HCT116 (cell line): Measurements from ENCODE around the gene ITSN1.

ENCODE experiments used
- CTCF ChIP-seq, 3 experiments: fragments of 200-600 bp in 1 of 3; sonication (generic) in 1 of 3; IDR thresholded peaks in 2 of 3; conservative IDR thresholded peaks in 1 of 3; 2 replicates each; pipeline ENCODE4 v1.5.1; 2012 to 2017; ENCODE audit warnings: low read depth in 2 of 3, low read length in 2 of 3, antibody characterized with exemption in 1 of 3, borderline replicate concordance in 1 of 3, control low read depth in 1 of 3, mild to moderate bottlenecking in 1 of 3, mixed read lengths in 1 of 3, mixed run types in 1 of 3, moderate library complexity in 1 of 3; ENCODE audit not compliant: insufficient read depth in 1 of 3
- EZH2 ChIP-seq: fragments of 200-600 bp; sonication (generic); IDR thresholded peaks from 2 replicates; pipeline ENCODE4 v1.6.1; 2017; ENCODE audit warnings: antibody characterized with exemption, mixed run types
- EZH2phosphoT487 ChIP-seq: fragments of 200-600 bp; IDR thresholded peaks from 2 replicates; pipeline ENCODE4 v1.6.1; 2018; ENCODE audit warnings: antibody characterized with exemption, borderline replicate concordance
- POLR2A ChIP-seq: IDR thresholded peaks from 2 replicates; pipeline ENCODE4 v1.7.0; 2011; ENCODE audit warnings: borderline replicate concordance; ENCODE audit not compliant: insufficient read depth, insufficient read length; ENCODE audit errors: extremely low read depth
- POLR2AphosphoS5 ChIP-seq: IDR thresholded peaks from 2 replicates; pipeline ENCODE4 v1.6.1; 2011; ENCODE audit warnings: mild to moderate bottlenecking, low read depth, low read length, moderate library complexity
- RAD21 ChIP-seq: IDR thresholded peaks from 2 replicates; pipeline ENCODE4 v1.6.1; 2012; ENCODE audit warnings: low read depth, mild to moderate bottlenecking
- REST ChIP-seq: IDR thresholded peaks from 2 replicates; pipeline ENCODE4 v1.6.1; 2012; ENCODE audit warnings: low read depth
- SRF ChIP-seq: IDR thresholded peaks from 2 replicates; pipeline ENCODE4 v1.6.1; 2012; ENCODE audit warnings: low read depth
- TCF7L2 ChIP-seq: IDR thresholded peaks from 2 replicates; pipeline ENCODE4 v1.7.0; 2011; ENCODE audit warnings: borderline replicate concordance, inconsistent platforms; ENCODE audit not compliant: insufficient read depth, insufficient read length; ENCODE audit errors: extremely low read depth
- YY1 ChIP-seq: IDR thresholded peaks from 2 replicates; pipeline ENCODE4 v1.6.1; 2011; ENCODE audit warnings: low read length, low read depth, moderate library complexity, mild to moderate bottlenecking; ENCODE audit not compliant: insufficient replicate concordance; ENCODE audit errors: extremely low read depth
- TF ChIP-seq, protein P1 (sequence below): IDR thresholded peaks from 2 replicates; pipeline ENCODE4 v1.6.1; 2012
- TF ChIP-seq, protein P2 (sequence below): IDR thresholded peaks from 2 replicates; pipeline ENCODE4 v1.6.1; 2011; ENCODE audit warnings: mild to moderate bottlenecking, low read length, moderate library complexity; ENCODE audit not compliant: insufficient replicate concordance; ENCODE audit errors: extremely low read depth
- TF ChIP-seq, protein P3 (sequence below): IDR thresholded peaks from 2 replicates; pipeline ENCODE4 v1.6.1; 2012

DNA sequence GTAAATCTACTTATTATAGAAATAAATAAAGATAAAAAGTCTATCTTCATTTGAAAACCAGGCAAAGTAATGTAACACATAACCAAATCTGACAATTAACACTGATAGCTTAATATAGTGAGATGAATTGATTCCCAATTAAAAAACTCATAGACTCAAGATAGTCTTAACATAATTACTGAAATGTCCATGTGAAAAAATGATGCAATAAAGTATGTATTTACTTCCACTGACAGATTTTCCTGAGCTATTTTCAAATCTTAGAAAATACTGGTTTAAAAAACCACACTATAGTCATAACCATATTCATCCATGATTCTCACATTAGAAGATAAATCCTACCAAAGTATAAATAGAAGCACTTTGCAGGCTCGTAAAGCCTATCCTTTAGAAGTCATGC lies 44.2 kb upstream of the ITSN1 start:
- TF ChIP-seq SRF (no peak), EZH2 (no peak), CTCF (IDR thresholded peaks at IDR 0.05 in 2 of 3, conservative IDR thresholded peaks at IDR 0.05 in 1 of 3; ENCODE audit: borderline replicate concordance in 1 of 3, insufficient read depth in 1 of 3, low read depth in 2 of 3, low read length in 2 of 3) (no peak), RAD21 (no peak), POLR2A (no peak), TCF7L2 (no peak), YY1 (no peak), REST (no peak), EZH2phosphoT487 (no peak), POLR2AphosphoS5 (no peak)
- TF ChIP-seq, protein P1, sequence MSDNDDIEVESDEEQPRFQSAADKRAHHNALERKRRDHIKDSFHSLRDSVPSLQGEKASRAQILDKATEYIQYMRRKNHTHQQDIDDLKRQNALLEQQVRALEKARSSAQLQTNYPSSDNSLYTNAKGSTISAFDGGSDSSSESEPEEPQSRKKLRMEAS = no peak
- TF ChIP-seq, protein P2, sequence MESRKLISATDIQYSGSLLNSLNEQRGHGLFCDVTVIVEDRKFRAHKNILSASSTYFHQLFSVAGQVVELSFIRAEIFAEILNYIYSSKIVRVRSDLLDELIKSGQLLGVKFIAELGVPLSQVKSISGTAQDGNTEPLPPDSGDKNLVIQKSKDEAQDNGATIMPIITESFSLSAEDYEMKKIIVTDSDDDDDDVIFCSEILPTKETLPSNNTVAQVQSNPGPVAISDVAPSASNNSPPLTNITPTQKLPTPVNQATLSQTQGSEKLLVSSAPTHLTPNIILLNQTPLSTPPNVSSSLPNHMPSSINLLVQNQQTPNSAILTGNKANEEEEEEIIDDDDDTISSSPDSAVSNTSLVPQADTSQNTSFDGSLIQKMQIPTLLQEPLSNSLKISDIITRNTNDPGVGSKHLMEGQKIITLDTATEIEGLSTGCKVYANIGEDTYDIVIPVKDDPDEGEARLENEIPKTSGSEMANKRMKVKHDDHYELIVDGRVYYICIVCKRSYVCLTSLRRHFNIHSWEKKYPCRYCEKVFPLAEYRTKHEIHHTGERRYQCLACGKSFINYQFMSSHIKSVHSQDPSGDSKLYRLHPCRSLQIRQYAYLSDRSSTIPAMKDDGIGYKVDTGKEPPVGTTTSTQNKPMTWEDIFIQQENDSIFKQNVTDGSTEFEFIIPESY = no peak
- TF ChIP-seq, protein P3, sequence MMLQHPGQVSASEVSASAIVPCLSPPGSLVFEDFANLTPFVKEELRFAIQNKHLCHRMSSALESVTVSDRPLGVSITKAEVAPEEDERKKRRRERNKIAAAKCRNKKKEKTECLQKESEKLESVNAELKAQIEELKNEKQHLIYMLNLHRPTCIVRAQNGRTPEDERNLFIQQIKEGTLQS = no peak
